HG02884 (cell line): ENCODE data around the gene TP73.

ENCODE experiments used
- ATAC-seq: cut with Tn5 transposase; IDR thresholded peaks from one replicate; pipeline ENCODE4 v1.9.1; 2021; ENCODE audit warnings: mild to moderate bottlenecking, moderate library complexity; ENCODE audit not compliant: unreplicated experiment

TP73 gene

GRCh38 chr1:3651930-3652547, at the start of gene TP73:
Gene TP73, plus strand, starts transcription at chr1:3652516. Its CDS starts 29,850 bp downstream, at chr1:3682366.
- no peak for ATAC-seq

- no peak for ATAC-seq
Observed at GRCh38 chr1:3603156-3603555, 49.2 kb upstream of the TP73 start.

GRCh38 chr1:3603571-3604467, 48.5 kb upstream of the TP73 start:
- ATAC-seq = no peak

- ATAC-seq = no peak
Observed at GRCh38 chr1:3604468-3604974, 47.8 kb upstream of the TP73 start.

- ATAC-seq = no peak
Observed at GRCh38 chr1:3604997-3605823, 47.1 kb upstream of the TP73 start.

GRCh38 chr1:3606779-3607702, 45.3 kb upstream of the TP73 start:
- ATAC-seq = no peak

- ATAC-seq = no peak
Observed at GRCh38 chr1:3607703-3608065, 44.6 kb upstream of the TP73 start.

- ATAC-seq = no peak
Observed at GRCh38 chr1:3608154-3608553, 44.2 kb upstream of the TP73 start.

GRCh38 chr1:3609016-3609768, 43.1 kb upstream of the TP73 start:
- ATAC-seq = no peak

- no peak for ATAC-seq
Observed at GRCh38 chr1:3609769-3610526, 42.4 kb upstream of the TP73 start.

- no peak for ATAC-seq
Observed at GRCh38 chr1:3610527-3611169, 41.7 kb upstream of the TP73 start.

- ATAC-seq = no peak
Observed at GRCh38 chr1:3611170-3612019, 40.9 kb upstream of the TP73 start, which contains the start of gene MEGF6. Gene MEGF6, minus strand, starts transcription at chr1:3611508. Its CDS starts 240 bp downstream, at chr1:3611268.

- no peak for ATAC-seq
Observed at GRCh38 chr1:3612123-3612522, 40.2 kb upstream of the TP73 start.

- ATAC-seq = no peak
Observed at GRCh38 chr1:3614755-3615742, 37.3 kb upstream of the TP73 start.

GRCh38 chr1:3616861-3617260, 35.5 kb upstream of the TP73 start:
- no peak for ATAC-seq

- no peak for ATAC-seq
Observed at GRCh38 chr1:3617806-3618345, 34.4 kb upstream of the TP73 start.
